Activated B cell treated with CpG ODN at 0.5 μM for 24 hours (primary cell): ENCODE measurements around the gene RANBP10. TPM values are rescaled to one million over a fixed set of nuclear protein-coding genes. Genes with fewer than 3 reads are reported as not detected.

Experiments
- ATAC-seq: fragments of 200-7000 bp; cut with Tn5 transposase; one replicate; pipeline ENCODE4 v1.10.0; 2021; ENCODE audit warnings: low read depth, mild to moderate bottlenecking, moderate library complexity
- CTCF ChIA-PET: fragments of 350-600 bp; sonication (Branson Sonifier 250); formaldehyde crosslinking; loops from one replicate; lab custom pipeline; 2021; ENCODE audit warnings: antibody characterized with exemption; lab: Charles Lee
- POLR2A ChIA-PET: fragments of 350-600 bp; sonication (Branson Sonifier 250); formaldehyde crosslinking; loops from one replicate; lab custom pipeline; 2021; ENCODE audit warnings: antibody characterized with exemption; lab: Charles Lee
- DNase-seq: peaks from one replicate; pipeline ENCODE4 v3.0.0; 2022
- H3K27ac Mint-ChIP-seq: one replicate; pipeline ENCODE4 v1.8.0; 2020; ENCODE audit warnings: mixed read lengths
- H3K27me3 Mint-ChIP-seq: one replicate; pipeline ENCODE4 v1.8.0; 2021; ENCODE audit warnings: mixed read lengths
- H3K36me3 Mint-ChIP-seq: one replicate; pipeline ENCODE4 v1.8.0; 2021; ENCODE audit warnings: low read depth, mixed read lengths
- H3K4me1 Mint-ChIP-seq: one replicate; pipeline ENCODE4 v1.8.0; 2021; ENCODE audit warnings: mixed read lengths
- H3K4me3 Mint-ChIP-seq: one replicate; pipeline ENCODE4 v1.8.0; 2020; ENCODE audit warnings: mild to moderate bottlenecking, mixed read lengths
- H3K9me3 Mint-ChIP-seq: one replicate; pipeline ENCODE4 v1.8.0; 2020; ENCODE audit warnings: mixed read lengths
- intact Hi-C: fragments of 100-400 bp; cut with micrococcal nuclease; formaldehyde crosslinking; loops from one replicate; pipeline ENCODE4 v1.15.1; 2024
- total RNA-seq: library from RNA; stranded (reverse); gene quantifications from 2 replicates; pipeline ENCODE4 v1.2.3, GENCODE V29; 2022
- TF ChIP-seq, protein P1 (sequence below): fragments of 200-600 bp; IDR thresholded peaks from one replicate; pipeline ENCODE4 v1.8.0; 2022; ENCODE audit warnings: antibody characterized with exemption, mild to moderate bottlenecking

The RANBP10 gene
- total RNA-seq, 1 donor from 2014 or later, result 30.6 TPM

DNA sequence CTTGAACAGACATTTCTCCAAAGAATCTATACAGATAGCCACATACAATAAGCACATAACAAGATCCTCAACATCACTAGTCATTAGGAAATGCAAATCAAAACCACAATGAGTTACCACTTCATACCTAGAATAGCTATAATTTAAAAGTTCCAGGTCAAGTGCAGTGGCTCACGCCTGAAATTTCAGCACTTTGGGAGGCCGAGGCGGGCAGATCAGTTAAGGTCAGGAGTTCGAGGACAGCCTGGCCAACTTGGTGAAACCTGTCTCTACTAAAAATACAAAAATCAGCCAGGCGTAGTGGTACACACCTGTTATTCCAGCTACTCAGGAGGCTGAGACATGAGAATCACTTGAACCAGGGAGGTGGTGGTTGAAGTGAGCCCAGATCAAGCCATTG, 19.9 kb downstream of the RANBP10 start:
- POLR2A ChIA-PET, result interaction anchor here (1.0 to 1.1 kb wide), 2 partner anchors 15 to 66 kb away, joined by 6 to 7 read pairs; no protein-coding TSS in a partner anchor
- H3K4me1 Mint-ChIP-seq, result peaks cover 32% of the 10 kb centered on the region
- TF ChIP-seq, protein P1, sequence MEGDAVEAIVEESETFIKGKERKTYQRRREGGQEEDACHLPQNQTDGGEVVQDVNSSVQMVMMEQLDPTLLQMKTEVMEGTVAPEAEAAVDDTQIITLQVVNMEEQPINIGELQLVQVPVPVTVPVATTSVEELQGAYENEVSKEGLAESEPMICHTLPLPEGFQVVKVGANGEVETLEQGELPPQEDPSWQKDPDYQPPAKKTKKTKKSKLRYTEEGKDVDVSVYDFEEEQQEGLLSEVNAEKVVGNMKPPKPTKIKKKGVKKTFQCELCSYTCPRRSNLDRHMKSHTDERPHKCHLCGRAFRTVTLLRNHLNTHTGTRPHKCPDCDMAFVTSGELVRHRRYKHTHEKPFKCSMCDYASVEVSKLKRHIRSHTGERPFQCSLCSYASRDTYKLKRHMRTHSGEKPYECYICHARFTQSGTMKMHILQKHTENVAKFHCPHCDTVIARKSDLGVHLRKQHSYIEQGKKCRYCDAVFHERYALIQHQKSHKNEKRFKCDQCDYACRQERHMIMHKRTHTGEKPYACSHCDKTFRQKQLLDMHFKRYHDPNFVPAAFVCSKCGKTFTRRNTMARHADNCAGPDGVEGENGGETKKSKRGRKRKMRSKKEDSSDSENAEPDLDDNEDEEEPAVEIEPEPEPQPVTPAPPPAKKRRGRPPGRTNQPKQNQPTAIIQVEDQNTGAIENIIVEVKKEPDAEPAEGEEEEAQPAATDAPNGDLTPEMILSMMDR, result no peak
- intact Hi-C loops, result loop anchor here (2.0 kb wide), 1 partner anchor 14 kb away; no protein-coding TSS in a partner anchor
- CTCF ChIA-PET, result interaction anchor here (0.6 to 1.0 kb wide), 2 partner anchors 15 to 30 kb away, joined by 4 read pairs; no protein-coding TSS in a partner anchor
- H3K4me3 Mint-ChIP-seq, result no peak overlapping the region
- no peaks in the 10 kb centered on the region for H3K27me3 Mint-ChIP-seq
- H3K27ac Mint-ChIP-seq, result peak overlapping the region; percentile 30
- no peaks in the 10 kb centered on the region for H3K9me3 Mint-ChIP-seq
- peaks cover 6% of the 10 kb centered on the region for H3K36me3 Mint-ChIP-seq
- DNase-seq (no peak), ATAC-seq (no peak)

DNA sequence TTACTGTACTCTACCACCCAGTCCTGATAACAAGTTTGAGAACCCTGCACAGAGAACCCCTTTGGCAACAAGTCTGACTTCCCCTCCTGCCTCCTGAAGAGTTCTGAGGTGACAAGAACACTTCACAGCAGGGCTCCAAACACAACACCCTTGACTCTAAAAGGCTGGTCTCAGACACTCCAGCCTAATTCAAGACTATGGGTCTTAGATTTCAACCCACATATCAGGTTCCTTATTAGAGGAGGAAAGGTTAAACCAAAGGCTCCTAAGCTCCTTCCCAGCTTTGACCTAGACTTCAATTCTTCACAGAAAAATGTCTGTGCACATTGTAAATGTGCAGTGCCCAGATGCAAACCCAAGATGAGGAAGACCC, 23.0 kb downstream of the RANBP10 start:
- intact Hi-C loops, result no loop called here
- Mint-ChIP-seq H3K36me3 (peaks cover 11% of the 10 kb centered on the region), H3K4me3 (no peak overlapping the region), H3K27ac (no peak overlapping the region), H3K27me3 (no peaks in the 10 kb centered on the region), H3K9me3 (no peaks in the 10 kb centered on the region), H3K4me1 (peaks cover 37% of the 10 kb centered on the region)
- TF ChIP-seq, protein P1, result no peak
- DNase-seq (no peak), ATAC-seq (no peak)
- ChIA-PET POLR2A (interaction anchor here (0.7 kb wide), 1 partner anchor 490 kb away, joined by 6 read pairs; no protein-coding TSS in a partner anchor), CTCF (no interaction called here)

DNA sequence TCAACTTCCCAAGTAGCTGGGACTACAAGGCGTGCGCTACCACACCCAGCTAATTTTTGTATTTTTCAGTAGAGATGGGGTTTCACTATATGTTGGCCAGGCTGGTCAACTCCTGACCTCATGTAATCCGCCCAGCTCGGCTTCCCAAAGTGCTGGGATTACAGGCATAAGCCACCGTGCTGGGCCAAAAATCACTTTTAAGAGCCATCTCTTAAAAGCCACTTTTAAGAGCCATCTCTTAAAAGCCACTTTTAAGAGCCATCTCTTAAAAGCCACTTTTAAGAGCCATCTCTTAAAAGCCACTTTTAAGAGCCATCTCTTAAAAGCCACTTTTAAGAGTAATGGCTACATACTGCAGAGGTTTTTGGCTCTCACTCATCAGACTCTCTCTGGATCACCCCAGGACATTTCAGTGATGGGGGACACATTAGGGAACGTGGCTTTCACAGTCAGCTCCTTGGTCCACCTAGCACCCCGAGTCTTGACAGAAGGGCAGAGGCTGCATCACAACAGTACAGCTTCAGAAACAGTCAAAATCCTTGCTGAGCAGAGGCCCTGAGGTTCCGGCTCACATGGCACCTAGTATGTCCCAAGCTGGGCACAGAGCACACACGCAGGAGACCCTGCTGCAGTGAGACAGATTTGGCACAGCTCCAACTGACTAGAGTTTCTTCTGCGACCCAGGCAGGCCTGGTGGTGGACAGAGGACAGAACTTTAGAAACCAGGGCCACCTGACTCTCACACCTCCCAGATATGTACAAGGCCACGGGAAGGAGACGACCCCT, 23.6 kb downstream of the RANBP10 start:
- no peak overlapping the region for H3K4me3 Mint-ChIP-seq
- TF ChIP-seq, protein P1, result no peak
- no peaks in the 10 kb centered on the region for H3K9me3 Mint-ChIP-seq
- H3K27me3 Mint-ChIP-seq, result no peaks in the 10 kb centered on the region
- ChIA-PET POLR2A (interaction anchor here (0.5 to 0.6 kb wide), 2 partner anchors 11 to 19 kb away, joined by 3 to 5 read pairs; no protein-coding TSS in a partner anchor), CTCF (no interaction called here)
- DNase-seq, result no peak
- peaks cover 13% of the 10 kb centered on the region for H3K36me3 Mint-ChIP-seq
- H3K27ac Mint-ChIP-seq, result no peak overlapping the region
- no peak for ATAC-seq
- intact Hi-C loops, result no loop called here
- H3K4me1 Mint-ChIP-seq, result peaks cover 37% of the 10 kb centered on the region

DNA sequence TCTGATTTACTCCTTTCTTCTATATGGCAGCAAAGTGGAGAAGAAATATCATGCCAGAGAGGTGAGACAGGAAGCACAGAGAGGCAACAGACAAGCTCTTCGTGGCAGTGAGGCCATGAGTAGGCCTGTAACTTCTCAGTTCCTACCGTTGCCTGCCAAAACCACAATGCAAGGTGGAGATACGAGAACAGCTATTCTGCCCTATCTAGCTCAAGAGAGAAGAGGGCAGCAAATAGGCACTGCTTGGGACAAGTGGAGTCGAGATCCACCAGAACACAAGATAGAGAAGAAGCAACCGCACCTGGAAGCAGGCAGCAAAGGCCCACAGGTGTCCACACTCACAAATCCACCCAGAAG, 24.8 kb downstream of the RANBP10 start:
- intact Hi-C loops, result no loop called here
- peak overlapping the region; percentile 60 for H3K27ac Mint-ChIP-seq
- TF ChIP-seq, protein P1, result no peak
- DNase-seq (no peak), ATAC-seq (no peak)
- CTCF ChIA-PET, result no interaction called here
- H3K9me3 Mint-ChIP-seq, result no peaks in the 10 kb centered on the region
- H3K4me3 Mint-ChIP-seq, result no peak overlapping the region
- H3K4me1 Mint-ChIP-seq, result peaks cover 27% of the 10 kb centered on the region
- H3K27me3 Mint-ChIP-seq, result no peaks in the 10 kb centered on the region
- H3K36me3 Mint-ChIP-seq, result peaks cover 15% of the 10 kb centered on the region
- POLR2A ChIA-PET, result no interaction called here

DNA sequence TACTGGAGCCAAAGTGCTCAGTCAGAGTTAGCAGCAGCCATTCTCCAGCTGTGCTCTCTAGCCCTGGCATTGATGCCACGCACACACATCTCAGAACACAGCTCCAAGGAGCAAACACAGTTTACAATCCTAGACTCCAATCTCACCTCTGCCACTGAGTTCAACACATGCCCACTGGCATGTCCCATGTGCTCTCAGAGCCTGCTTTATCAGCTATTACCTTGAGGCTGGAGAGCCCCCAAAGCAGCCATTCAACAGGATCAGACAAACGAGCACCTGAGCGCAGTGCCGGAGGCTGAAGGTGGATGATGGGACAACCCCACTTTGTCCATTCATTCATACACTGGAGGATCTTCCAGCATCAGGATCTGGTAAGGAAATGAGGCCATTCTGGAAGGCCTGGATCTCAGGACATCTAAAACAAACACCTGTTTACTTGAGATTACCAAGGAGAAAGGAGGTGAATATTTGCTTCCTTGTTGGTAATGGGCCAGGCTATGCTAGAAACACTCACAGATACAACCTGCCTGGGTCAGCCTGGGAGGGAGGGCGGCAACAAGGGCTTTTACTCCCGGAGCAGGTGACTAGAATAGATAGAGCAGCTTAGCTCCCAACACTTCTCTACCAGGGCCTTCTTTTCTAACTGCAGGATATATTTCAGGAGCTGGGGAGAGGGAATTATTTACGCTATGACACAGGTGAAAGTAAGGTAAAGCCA, 25.4 kb downstream of the RANBP10 start:
- intact Hi-C loops, result no loop called here
- CTCF ChIA-PET, result no interaction called here
- peaks cover 24% of the 10 kb centered on the region for H3K4me1 Mint-ChIP-seq
- no peak for DNase-seq
- ATAC-seq, result no peak
- TF ChIP-seq, protein P1, result no peak
- no peak overlapping the region for H3K4me3 Mint-ChIP-seq
- peaks cover 15% of the 10 kb centered on the region for H3K36me3 Mint-ChIP-seq
- POLR2A ChIA-PET, result interaction anchor here (0.5 to 0.6 kb wide), 2 partner anchors 11 to 305 kb away, joined by 3 to 12 read pairs; no protein-coding TSS in a partner anchor
- no peaks in the 10 kb centered on the region for H3K27me3 Mint-ChIP-seq
- no peaks in the 10 kb centered on the region for H3K9me3 Mint-ChIP-seq
- peak overlapping the region; percentile 60 for H3K27ac Mint-ChIP-seq
